Stimulated activated CD8-positive, alpha-beta memory T cell treated with anti-CD3 and anti-CD28 coated beads, Interleukin-7, amount 100 ng/mL, for 24 hours (primary cell): ENCODE data around the gene NARF.
"Not testable (repeated sequence)": the region's sequence is repeated elsewhere in the genome, so short reads cannot be mapped to it uniquely, and the experiment has no call there.

Source experiments
- DNase-seq: peaks from one replicate; pipeline ENCODE4 v3.0.0-alpha.2; 2020; ENCODE audit warnings: low read depth

NARF gene

GRCh38 chr17:82503094-82503727, 44.7 kb downstream of the NARF start:
- DNase-seq = no peak

DNA sequence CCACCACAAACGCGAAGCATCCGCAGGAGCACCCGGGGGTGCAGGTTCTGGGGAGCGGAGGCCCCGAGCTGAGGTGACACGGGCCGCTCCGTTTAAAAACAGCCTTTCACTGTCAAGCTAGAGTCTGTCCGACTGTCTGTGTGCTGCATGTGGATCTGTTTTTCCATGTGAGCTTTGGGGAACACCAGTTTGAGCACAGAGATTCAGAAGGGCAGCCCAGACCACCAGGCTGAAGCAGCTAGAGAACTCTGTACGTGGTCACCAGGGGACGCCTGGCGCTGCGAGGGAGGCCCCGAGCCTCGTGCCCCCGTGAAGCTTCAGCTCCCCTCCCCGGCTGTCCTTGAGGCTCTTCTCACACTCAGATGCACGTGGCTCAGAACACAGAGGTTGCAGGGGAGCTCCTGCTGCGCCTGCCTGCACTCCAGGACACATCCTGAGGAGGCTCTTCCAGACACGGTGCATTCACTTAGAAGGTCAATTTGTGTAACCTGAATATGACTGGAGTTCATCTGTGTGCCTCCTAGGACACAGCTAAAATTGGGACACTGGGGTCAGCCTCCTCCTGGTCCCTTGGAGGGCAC, 45.3 kb downstream of the NARF start:
- DNase-seq = no peak

DNA sequence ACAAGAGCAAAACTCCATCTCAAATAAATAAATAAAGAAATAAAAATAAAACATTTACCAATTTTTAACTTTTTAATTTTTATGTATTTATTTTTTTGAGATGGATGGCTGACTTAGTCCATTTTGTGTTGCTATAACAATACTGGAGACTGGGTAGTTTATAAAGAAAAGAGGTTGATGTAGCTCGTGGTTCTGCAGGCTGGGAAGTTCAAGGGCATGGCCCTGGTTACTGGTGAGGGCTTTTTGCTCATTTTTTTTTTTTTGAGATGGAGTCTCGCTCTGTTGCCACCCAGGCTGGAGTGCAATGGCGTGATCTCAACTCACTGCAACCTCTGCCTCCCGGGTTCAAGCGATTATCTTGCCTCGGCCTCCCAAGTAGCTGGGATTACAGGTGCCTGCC, 46.8 kb downstream of the NARF start:
- no peak for DNase-seq

- DNase-seq = not testable (repeated sequence)
Observed at GRCh38 chr17:82506402-82506801, 47.9 kb downstream of the NARF start.

GRCh38 chr17:82507631-82508175, 49.2 kb downstream of the NARF start:
- no peak for DNase-seq

DNA sequence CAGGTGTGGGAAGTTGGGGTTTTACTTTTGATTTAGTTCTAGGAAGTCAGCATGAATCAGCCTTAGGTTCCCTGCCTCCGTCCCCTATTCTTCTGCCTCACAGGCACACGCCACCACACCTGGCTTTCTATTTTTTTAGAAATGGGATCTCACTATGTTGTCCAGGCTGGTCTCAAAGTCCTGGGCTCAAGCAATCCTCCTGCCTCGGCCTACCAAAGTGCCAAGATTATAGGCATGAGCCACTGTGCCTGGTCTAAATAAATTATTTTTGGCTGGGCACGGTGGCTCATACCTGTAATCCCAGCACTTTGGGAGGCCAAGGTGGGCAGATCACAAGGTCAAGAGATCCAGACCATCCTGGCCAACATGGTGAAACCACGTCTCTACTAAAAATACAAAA, 53.1 kb downstream of the NARF start:
- DNase-seq = not testable (repeated sequence)

GRCh38 chr17:82513864-82514263, 55.3 kb downstream of the NARF start:
- DNase-seq = not testable (repeated sequence)

DNA sequence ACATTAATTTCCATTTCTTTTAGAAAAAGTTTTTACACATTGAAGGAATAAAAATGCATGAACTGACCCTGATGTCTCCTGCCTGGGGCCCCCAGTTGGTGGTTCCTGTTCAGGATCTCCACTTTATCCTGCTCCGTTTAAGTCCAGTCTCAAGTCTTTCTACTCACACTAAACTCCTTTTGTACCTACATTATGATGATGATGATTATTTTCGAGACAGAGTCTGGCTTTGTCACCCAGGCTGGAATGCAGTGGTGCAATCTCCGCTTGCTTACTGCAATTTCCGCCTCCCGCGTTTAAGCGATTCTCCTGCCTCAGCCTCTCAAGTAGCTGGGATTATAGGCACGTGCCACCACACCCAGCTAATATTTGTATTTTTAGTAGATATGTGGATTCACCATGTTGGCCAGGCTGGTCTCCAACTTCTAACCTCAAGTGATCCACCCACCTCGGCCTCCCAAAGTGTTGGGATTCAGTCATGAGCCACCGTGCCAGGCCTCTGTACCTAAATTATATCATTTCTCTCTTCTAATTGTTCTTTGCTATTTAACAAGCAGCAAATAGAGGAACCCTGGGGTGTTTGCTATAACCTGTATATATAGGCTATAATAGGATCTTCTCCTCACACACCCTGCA, 58.8 kb downstream of the NARF start:
- DNase-seq = no peak

DNA sequence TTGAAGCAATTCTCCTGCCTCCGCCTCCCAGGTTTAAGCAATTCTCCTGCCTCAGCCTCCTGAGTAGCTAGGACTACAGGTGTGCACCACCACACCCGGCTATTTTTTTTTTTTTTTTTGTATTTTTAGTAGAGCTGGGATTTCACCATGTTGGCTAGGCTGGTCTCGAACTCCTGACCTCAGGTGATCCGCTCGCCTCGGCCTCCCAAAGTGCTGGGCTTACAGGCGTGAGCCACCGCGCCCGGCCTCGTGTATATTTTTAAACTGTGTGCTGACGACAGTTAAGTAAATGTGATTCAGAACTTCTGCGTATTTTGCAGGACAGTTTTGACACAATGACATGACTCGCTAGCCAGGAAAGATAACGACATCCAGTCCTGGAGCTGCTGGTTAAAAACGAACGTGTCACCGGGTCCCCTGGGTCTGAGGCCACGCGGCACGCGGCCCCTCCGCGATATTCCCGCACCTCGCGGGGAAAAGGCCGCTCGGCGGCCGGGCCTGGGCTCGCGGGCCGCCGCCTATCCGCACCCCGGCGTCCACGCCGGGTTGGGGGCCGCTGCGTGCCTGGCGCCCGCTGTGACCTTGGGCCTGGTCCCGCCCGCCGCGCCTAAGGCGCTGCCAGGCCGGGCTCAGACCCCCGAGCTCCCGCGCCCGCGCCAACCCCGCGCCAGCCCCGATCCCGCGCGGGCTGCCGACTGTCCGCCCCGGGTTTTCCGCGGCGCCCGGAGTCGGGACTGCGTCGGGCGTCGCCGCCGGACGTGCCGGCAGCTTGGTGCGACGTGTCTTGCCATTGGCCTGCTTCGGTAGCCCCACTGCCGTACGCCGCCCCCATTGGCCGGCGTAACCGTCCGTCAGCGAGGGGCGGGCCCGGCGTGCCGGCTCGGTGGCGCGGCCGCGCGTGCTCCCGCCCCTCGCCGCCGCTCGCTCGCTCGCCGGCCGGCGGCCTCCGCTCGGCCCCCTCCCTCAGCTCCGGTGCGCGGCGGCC, 60.6 kb downstream of the NARF start, which contains the start of gene FOXK2:
Gene FOXK2 (plus strand): TSS at position 907 of the 985 bp plus-strand sequence. CDS start 157 bp downstream, outside the sequence.
- peak; percentile 81 for DNase-seq

- no peak for DNase-seq
Observed at GRCh38 chr17:82519971-82520903, 61.7 kb downstream of the NARF start.

DNA sequence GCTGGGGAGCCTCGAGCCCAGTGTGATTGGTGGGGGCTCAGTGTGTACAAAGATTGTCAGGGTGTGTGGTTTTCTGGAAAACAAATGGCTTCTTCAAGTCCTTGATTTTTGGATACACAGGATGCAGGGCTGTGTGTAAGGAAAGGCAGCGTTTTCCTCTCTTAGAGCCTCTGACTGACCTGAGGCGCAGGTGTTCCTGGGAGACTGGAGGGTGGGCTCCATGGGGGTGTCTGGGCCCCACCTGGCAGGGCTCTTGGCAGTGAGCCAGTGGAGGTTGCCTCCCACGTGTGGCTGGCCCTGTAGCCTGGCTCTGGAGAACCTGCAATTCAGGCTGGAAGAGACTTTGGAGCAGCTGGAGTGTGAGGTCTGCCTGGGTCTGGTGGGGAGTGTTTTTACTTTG, 66.0 kb downstream of the NARF start:
- DNase-seq = no peak

- DNase-seq = no peak
Observed at GRCh38 chr17:82525712-82526111, 67.2 kb downstream of the NARF start.

DNA sequence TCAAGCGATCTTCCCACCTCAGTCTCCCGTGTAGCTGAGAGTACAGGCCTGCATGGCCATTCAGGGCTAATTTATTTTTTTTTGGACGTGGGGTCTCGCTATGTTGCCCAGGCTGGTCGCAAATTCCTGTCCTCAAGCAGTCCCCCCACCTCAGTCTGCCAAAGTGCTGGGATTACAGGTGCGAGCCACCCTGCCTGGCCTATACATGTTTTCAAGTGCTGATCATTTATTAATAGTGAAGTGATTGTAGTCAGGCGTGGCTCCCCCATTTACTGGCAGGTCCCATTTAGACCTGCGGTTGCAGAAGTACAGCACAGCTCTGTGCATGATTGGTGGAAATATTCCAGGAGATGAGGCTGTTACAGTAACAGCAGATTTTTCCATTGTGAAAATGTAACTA, 69.4 kb downstream of the NARF start:
- DNase-seq = no peak

DNA sequence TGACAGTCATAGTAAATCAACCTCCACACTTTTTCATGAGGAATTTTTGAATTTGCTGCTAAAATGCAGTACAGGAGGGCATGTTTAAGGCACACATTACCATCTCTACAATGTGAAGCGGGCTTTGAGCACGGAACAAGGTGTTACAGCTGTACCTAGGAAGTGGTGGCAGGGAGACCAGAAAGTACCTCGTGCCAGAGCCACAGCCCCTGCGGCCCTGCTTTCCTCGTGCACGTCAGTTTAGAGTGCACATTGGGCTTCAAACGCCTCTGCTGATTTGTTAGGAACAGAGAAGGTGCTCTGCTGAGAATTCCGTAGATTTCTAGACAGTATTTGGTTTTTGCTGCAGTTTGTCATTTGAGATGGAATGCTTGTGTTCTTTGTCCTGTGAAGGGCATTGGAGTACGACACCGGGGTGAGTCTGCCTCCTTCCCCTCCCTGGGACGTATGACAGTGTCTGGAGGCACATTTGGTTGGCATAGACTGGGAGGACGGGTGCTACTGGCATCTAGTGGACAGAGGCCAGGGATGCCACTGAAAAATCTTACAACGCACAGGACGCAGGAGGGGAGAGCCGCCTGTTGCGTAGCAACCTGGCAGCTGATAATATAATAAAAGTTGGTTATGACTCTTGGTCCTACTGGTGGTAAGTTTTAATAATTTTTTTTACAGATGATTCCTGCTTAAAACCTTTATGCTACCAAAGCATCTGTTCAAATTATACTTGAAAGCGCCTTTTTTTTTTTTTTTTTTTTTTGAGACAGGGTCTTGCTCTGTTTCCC, 70.1 kb downstream of the NARF start:
- DNase-seq = no peak

GRCh38 chr17:82529914-82530300, 71.4 kb downstream of the NARF start:
- no peak for DNase-seq

DNA sequence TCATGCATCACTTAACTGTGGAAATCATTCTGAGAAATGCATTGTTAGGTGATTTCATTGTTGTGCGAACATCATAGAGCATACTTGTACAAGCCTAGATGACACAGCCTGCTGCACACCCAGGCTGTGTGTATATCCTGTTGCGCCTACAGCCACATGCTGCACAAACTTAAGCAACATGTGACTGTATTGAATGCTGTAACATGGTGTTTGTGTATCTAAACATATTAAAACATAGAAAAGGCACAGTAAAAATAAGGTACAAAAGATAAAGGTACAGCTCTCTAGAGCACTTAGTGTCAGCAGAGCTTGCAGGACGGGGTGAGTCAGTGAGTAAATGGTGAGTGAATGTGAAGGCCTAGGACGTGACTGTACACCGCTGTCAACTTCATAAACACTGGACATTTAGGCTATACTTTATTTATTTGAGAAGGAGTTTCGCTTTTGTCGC, 72.9 kb downstream of the NARF start:
- DNase-seq = no peak

DNA sequence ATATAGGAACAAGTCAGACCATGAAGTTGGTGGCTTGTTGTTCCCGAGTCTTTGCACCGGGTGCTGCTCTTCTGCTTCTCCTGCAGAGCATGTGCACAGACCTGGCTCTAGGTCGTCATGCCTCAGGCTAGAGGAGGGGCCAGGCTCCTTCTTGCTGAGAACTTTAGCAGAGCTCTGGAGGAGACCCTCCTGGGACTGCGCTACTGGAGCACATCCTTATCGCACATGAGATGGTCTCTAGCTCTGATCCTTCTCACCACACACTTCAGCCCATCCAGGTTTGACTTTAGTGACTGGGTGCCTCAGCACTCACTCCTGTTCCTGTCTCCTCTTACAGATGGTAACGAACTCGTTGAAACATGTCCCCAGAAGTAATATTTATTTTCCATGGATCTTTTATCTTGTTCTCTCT, 75.9 kb downstream of the NARF start:
- DNase-seq = no peak

- no peak for DNase-seq
Observed at GRCh38 chr17:82536512-82537201, 78.1 kb downstream of the NARF start.

DNA sequence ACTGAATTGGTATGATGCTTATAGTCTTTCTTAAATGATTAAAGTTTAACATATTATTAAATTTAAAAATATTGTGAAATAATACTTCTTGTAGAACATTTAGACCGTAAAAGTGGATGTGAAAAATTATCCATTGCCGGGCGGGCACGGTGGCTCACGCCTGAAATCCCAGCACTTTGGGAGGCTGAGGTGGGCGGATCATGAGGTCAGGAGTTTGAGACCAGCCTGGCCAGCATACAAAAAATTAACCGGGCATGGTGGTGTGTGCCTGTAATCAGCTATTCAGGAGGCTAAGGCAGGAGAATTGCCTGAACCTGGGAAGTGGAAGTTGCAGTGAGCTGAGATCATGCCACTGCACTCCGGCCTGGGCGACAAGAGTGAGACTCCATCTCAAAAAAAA, 78.7 kb downstream of the NARF start:
- DNase-seq = not testable (repeated sequence)
